CD4-positive, alpha-beta T cell treated with Interleukin-6 at 100 ng/mL for 8 hours (primary cell): Measurements from ENCODE around the gene GOSR2.

Source experiments
- DNase-seq: peaks from one replicate; pipeline ENCODE4 v3.0.0-alpha.2; 2020; ENCODE audit warnings: mixed read lengths, low spot score

Gene GOSR2

DNA sequence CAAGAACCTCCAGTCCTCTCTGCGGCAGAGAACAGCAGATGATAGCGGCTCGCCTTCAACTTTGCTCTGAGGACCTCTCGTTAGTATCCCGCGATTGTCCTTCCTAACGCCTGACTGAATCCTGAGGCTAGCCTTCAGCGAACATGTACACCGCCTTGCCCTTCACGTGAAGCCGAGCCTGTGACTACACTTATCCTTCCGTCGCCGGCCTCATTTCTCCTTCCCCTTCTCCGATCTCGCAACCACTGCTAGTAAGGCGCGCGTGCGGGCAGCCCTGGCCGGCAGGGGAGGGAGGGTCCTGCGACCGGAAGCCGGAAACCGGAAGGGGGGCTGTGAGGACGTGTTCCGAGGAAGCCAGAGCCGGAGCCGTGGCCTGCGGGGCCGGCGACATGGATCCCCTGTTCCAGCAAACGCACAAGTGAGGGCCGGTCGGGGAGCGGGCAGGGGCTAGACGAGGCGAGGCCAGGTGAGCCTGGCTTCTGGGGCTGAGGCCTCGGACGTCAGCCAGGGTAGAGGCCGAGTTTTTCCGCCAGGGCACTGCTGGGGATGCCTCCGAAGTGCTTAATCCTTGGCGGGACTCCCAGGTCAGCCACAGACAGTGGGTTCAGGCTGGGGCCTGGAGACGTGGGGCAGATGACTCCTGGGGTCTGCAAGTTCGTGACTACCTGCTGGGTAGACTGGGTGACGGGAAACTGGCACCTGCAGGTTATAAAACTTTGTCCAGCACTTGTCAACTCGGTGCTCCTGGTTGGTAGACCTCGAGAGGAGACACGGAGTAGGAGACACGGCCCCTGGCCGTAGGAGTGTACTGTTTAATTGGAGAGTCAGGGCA is at the start of gene GOSR2:
Gene GOSR2 (plus strand): TSS at position 357 of the 832 bp plus-strand sequence. CDS start 33 bp downstream, at position 390.
- peak; percentile 87 for DNase-seq

DNA sequence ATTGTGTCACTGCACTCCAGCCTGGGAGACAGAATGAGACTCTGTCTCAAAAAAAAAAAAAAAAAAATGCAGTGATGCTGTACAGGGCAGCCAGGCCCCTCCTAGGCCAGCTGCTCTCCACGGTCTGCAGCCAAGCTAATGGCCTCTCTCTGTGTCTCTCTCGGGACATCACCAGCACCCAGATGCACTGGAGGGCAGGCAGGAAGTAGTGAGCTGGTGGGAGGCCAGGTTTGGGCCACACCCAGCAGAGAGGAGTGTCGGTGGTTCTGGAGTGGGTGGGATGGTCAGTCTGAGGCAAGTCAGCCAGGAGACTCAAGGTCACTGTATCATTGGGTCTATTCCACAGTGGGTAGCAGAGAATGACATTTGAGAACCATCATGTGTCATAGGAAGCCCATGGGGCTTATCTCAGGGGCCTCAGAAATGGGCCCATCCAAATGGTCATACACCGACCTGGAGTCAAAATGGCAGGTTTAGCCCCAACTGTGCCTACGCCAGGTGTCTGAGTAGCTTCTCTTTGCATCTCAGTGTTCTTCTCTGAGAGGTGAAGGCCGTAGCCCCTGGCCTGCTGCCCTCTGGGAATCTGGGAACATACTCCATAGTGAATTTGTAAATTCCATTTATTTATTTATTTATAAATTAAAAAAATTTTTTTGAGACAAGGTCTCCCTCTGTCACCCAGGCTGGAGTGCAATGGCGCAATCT is 48.9 kb upstream of the GOSR2 start:
- no peak for DNase-seq

DNA sequence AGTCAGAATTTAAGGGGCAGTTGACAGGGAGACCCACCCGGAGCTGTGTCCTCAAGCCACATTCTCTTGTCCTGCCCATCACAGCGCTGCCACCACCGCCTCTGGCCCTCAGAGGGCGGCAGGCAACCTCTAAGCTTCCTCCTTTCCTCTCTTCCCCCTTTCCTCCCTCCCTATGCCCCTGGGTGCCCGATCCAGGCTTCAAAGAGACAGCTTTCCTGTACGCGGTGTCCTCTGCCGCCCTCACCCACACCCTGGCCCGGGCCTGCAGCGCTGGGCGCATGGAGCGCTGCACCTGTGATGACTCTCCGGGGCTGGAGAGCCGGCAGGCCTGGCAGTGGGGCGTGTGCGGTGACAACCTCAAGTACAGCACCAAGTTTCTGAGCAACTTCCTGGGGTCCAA is 48.1 kb upstream of the GOSR2 start:
- DNase-seq, result no peak

DNA sequence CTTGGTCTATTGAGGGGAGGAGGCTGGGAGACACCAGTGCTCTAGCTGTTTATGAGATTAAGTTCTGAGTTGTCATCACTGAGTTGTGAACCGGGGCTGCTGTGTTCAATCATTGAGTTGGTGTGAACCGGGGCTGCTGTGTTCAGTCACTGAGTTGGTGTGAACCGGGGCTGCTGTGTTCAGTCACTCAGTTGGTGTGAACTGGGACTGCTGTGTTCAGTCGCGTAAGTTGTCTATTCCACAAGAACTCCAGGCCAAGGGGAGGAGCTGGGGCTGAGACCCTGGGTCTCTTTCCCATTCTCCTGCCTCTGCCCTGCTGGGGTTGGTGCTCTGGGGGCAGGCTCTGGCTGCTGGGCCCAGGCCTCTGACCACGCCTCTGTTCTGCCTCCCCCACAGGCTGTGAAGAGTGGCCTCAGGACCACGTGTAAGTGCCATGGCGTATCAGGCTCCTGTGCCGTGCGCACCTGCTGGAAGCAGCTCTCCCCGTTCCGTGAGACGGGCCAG is 47.1 kb upstream of the GOSR2 start:
- DNase-seq, result no peak

DNA sequence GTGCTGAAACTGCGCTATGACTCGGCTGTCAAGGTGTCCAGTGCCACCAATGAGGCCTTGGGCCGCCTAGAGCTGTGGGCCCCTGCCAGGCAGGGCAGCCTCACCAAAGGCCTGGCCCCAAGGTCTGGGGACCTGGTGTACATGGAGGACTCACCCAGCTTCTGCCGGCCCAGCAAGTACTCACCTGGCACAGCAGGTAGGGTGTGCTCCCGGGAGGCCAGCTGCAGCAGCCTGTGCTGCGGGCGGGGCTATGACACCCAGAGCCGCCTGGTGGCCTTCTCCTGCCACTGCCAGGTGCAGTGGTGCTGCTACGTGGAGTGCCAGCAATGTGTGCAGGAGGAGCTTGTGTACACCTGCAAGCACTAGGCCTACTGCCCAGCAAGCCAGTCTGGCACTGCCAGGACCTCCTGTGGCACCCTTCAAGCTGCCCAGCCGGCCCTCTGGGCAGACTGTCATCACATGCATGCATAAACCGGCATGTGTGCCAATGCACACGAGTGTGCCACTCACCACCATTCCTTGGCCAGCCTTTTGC is 46.5 kb upstream of the GOSR2 start:
- DNase-seq, result no peak

DNA sequence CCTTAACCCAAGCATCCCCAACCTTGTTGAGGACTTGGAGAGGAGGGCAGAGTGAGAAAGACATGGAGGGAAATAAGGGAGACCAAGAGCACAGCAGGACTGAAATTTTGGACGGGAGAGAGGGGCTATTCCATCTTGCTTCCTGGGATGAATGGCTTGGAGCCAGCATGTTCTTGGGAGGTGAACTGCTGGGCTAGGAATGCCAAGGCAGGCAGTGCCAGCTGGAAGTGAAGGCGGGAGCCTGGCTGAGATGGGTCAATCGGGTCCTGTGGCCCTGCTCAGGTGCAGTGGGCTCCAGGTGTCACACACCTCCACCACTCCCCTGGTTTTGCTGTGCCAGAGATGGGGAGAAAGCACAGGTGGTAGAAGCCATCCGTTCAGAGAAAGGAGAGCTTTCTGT is 46.0 kb upstream of the GOSR2 start:
- no peak for DNase-seq

DNA sequence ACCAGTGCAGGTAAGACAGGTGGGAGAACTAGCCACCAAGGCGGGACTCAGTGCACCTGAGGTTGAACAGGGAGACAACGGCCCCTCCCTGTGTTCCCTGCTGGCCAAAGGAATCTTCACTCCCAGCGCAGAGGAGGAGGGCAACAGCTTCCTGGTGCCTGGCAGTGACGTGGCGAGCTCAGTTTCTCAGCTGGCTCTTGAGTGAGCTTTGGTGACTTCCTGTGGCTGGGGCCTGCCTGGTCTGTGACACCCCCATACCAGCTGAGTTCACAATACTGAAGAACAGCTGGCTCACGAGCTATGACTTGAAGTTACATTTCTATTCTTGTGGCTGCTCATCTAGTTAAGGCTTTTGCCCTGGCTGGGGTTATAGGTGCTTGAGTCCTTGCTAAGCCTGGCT is 45.5 kb upstream of the GOSR2 start:
- no peak for DNase-seq

DNA sequence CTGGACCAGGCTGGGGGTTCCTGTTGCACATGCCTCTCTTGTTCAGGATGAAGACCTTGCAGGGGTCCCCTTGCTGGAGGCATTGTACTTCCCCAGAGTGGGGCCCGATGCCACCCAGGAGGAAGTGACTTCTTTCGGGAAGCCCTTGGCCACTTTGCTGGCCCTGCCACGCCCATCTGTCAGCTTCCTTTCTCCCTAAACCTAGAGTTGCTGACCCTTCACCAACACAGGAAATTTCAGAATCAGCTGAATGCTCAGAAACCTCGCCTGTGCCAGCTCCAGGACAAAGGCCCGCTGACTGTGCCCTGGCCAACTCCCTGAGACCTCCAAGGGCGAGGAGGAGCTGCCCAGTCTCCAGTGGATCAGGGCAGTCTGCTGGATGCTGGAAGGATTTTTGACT is 44.9 kb upstream of the GOSR2 start:
- DNase-seq, result no peak

DNA sequence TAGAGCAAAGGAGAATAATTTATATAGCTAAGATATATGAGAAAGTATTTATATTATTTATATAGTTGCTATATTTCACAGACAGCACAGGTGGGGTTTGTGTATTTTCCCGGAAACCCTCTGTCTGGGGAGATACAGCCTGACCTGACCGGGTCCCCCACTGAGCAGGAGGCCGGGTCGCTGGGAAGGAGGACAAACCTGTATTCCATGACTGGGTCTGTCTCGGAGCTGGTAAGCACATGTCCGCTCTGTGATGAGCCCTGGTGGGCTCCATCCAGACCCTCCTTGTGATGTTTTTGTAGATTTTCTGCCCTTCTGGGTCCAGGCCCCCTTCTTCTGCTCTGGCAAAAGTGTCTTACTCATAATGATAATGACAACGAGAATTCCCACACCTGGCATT is 43.9 kb upstream of the GOSR2 start:
- no peak for DNase-seq

DNA sequence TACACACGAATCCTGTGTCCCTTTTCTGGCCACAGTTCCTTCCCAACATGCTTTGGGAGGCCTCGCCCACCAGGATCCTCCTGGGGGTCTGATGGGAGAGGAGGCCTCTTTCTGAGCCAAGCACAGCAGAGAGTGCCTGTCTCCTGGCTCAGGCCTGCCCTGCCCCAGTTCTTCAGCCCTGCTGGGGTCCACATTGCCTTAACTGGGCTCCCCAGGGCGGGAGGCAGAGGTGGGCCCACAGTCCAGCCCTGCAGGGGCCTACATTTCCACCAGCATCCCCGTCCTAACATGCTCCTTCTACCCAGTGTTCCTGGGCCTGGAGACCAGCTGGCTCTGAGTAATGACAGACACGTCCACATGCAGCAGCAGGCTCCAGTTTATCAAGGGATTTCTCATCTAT is 41.9 kb upstream of the GOSR2 start:
- DNase-seq, result no peak

DNA sequence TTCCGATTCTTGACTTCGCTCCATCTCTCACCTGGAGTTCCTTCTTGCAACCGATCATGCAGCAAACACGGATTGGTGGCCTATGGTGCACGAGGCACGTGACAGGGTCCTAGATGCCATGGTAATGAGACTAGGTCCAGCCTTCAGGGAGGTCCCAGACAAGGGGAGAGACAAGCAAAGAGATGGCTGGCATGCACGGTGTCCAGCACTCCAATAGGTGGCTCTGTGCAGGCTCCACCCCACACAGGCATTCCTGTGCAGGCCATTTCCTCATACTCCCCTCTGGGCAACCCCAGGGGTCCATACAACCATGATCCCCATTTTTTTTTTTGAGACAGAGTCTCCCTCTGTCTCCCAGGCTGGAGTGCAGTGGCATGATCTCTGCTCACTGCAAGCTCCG is 40.3 kb upstream of the GOSR2 start:
- no peak for DNase-seq

DNA sequence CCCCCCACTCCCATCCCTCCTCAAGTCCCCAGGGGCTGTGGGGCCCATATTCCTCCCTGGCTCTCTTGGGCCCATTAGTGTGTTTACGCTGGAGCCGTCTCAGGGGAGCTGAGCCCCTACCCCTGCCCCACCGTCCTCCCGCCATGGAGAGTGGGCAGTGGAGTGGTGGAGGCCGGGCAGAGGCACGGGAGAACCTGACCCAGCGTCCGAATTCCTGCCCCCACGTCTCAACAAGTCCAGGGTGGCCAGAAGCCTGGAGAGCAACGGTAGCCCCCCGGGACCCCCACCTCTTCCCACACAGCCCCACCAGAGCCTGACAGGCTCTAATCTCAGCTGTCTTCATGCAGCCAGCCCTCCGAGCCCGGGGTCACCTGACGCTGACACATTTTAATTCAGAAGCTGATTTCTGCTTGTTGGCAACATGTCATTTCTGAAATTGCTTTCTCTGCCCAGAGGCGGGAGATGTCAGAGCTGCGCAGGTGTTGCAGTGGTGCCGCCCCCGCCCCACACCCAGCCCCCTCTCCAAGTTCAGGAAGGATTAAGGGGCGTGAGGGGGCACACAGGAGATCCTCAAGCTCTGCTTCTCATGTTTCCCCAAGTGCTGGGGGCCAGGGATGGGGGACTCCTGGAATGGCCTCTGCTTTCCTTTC is 39.0 kb upstream of the GOSR2 start:
- DNase-seq, result no peak

DNA sequence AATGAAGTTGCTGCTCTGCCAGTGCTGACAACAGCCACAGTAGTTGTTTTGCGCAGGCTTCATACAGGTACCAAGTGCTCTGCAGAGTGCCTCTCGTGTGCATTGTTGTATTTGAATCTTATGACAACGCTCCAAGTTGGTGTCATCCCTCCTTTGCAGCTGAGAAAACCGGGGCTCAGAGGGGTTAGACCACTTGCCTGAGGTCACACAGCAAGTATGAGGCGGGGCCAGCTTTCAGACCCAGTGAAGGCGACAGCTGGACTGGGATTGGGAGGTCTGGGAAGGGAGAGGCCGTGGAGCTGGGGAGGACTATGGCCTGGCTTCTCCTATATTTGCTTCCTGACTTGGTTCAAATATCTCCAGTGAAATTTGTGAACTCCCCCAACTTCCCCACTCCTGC is 38.4 kb upstream of the GOSR2 start:
- no peak for DNase-seq

DNA sequence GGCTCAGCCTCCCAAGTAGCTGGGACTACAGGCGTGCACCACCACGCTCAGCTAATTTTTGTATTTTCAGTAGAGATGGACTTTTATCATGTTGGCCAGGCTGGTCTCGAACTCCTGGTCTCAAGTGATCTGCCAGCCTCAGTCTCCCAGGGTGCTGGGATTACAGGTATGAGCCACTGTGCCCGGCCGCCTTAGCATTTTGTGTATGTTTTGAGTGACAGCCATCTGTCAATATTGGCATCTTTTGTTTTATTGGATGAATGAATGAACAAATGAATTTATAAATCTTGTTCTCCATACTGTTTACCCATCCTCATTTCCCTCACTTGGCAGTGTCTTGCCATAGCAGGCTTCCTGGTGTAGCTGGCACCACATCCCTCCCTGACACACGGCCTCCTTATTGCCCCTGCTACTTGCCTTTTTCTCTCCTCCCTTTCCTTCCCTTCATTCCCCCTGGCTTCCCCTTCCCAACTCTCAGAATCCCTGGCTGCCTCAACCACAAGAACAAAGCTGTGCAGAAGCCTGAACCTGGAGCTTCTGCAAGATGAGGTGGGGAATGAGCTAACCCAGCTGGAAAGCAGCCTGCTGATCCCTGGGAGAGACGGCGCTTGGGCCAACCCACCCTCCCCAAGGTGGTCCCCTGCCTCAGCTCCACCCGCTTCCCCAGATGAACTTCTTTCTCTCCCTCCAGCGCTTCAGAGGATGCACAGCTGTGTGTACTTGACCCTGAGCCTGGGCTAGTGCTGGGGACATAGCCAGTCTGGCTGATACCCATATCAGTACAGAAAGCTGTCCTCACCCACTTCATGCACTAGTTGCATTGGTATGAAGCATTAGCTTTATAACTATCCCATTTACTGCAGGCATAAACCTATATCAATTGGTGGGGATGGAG is 37.3 kb upstream of the GOSR2 start:
- no peak for DNase-seq

DNA sequence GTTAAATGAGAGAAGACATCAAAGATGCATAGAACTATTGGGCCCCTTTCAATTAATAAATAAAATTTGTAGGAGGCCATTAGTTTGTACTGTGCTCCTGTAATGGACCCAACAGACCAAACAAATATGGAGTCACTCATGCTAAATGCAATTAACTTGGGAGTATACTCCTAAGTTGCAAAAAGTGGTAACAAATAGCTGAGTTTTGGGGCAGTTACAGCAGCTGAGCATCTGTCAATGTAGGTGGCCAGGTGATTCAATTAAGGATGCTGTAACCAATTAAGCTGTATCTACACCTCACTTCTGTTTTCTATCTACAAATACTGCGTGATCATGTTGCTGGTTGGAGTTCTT is 36.7 kb upstream of the GOSR2 start:
- DNase-seq, result no peak

DNA sequence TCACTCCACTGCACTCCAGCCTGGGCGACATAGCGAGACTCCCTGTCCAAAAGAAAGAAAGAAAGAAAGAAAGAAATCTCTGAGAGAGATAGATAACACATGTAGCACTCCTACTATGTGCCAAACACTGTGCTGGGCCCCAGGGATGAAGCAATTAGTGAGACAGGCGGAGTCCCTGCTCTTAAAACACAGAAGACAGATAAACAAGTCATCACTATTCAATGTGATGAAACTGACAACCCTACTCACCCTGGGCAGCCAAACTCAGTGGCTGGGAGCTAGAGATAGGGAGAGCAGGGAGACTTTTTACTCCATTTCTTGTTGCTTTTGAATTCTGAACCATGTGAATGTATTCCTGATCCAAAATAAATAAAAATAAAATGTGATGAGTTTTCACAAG is 35.2 kb upstream of the GOSR2 start:
- DNase-seq, result no peak

DNA sequence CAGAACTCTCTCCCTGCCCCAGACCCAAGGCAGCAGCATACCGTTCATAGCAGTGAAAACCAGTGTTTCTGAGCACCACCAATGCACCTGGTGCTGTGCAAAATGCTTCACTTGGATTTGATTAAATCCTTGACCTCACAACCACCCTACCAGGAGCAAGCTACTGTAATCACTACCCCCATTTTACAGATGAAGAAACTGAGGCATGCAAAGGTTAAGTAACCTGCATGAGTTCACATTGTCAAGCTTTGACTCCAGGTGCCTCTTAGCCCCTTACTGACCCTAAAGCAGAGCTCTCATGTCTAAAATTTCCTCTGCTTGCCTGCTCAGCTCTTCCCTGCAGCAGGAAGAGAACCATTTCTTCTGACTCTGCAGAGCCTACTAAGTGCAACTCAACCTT is 34.2 kb upstream of the GOSR2 start:
- no peak for DNase-seq

DNA sequence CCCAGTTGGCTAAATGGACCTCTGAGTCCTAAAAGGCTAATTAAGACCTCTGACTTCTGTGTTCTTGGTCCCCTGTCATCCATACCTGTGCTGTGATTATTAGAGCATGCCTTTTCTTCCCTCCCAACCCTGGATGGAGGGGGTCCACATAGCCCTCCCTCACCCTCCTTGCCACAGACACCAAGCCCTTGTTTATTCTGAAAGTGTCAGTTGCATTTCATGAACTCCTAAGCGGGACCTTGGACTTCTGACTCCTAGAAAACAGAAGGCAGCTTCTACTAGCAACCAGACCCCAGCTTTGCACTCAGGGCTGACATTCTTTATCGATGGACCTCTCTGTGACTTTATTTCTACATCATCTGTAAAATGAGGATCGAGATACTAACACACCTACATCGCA is 33.4 kb upstream of the GOSR2 start:
- DNase-seq, result no peak

DNA sequence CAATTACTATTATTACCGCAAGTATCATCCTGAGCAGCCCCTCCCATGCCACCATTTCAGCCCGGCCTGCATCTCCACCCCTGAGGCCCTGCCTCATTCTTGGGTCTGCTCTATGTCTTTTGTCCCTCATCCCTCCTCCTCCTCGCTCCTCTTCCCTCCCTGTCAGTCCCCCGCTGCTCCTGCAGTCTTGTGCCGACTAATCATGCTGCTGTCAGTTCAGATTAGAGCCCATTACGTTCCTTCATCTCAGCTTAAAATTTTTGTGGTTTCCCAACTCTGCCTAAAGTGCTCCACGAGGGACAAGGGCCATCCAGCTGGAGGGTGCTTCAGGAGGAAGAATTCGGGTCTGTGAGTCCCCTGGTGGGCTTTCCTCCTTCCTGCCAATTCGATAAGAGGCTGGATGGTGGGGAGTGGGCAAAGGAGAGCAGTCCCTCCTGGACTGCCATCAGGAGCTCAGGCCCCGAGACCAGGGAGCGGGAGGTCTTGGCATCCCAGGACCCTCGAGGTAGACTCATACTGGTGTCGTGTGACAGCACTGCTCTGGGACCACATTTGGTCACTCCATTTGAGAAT is 32.9 kb upstream of the GOSR2 start:
- no peak for DNase-seq

DNA sequence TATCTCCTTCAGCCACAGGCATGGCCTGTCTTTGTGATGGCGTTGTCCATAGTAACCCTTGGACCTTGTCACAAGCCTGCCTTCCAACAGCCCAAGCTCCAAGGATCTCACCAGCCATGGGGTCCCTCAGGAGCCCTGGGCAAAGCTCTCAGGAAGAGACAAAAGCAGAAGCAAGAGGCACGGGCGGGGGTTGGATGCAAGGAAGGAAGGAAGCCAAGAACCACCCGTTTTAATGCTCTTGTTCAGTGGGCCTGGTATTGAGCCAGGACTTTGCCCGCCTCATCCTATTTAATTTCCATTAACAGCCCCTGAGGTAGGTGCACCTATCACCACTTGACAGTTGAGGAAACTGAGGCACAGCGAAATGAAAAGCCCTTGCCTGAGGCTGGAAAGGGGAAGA is 32.3 kb upstream of the GOSR2 start:
- DNase-seq, result no peak

DNA sequence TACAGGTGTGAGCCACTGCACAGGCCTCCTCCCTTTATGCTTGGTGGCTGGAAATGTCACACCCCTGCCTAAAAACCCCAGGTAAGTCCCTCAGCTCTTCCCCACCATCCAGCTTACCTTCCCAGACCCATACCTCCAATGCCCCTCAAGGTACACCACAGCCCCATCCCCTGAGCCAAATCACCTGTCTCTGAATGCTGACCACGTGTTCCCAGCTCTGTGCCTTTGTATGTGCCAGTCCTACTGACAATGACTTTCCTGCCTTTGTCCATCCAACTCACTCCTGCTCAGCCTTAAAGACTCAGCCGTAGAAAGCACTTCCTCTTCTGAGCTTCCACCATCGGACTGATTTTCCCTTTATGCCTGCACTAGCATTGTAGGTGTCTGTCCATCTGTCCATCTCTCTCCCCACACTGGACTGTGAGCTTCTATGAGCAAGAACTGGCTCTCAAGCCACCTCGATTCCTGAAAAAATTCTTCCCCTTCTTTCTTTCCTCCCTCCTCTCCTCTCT is 30.7 kb upstream of the GOSR2 start:
- DNase-seq, result no peak
